Fibroblast of the conjunctiva (primary cell): ENCODE measurements around the gene ZNF260.

Source experiments
- DNase-seq: peaks from one replicate; pipeline ENCODE4 v3.0.0-alpha.2; 2010; ENCODE audit warnings: low read depth

The ZNF260 gene

DNA sequence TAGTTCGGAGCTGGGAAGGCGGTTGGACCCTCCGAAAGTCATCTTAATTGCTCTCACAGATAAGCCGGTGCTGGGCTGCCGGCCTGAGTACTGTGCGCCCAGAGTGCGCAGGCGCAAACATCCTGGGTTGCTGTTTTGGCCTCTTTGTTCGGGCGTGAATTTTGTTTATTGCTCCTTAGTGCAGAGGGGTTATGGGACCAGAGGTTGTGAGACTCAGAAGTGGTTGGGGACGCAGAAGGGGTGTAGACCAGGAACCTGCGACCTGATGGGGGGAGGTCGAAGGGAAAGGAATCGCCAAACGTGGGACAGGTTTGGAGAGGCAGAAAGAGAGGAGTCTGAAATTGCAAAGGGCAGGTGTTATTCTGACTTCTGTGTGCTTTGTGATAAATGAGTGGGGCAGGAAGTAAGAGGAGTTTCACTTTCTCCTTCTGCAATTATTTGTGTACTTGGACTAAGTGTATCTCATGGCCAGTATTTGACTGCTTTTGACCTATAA is 38.1 kb downstream of the ZNF260 start:
- DNase-seq: peak; percentile 91

DNA sequence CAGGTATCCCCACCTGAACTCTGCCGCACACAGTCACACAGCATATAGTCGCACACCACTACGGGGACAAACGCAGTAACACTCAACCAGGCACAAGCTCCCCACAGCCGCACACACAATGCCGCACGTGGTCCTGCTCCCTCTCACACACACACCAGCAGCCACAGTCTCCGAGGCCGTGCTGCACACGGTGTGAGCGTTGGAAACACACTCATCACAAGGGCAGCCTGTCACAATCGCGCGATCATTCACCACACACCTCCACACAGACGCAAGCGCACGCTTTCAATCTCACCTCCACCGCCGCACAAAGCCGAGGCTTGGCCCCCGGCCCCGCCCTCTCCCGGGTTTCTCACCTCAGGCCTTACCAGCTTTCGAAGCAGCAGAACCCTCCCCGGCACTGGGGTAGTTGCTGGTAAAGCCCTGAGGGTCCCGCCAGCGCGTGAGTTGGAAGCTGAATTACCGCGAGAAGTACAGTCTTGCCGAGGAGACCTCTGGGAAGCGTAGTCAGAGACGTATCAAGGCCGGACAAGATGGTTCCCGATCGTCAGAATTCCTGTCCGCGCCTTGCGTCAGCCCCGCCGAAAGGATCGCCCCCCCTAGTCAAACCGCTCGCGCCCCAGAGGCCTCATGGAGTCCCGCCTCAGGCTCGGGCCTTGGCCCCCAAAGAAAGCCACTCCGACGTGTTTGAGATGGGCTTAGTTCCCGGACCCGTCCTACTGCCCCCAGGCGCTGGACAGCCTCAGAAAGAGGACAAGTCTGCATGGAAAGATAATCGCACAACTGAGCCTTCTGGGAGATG is 38.8 kb downstream of the ZNF260 start, which contains the start of gene ZNF566:
TSS of gene ZNF566 (minus strand) at position 444 of the 802 bp plus-strand sequence. CDS start 13,004 bp downstream, outside the sequence.
- peak; percentile 94 for DNase-seq

- DNase-seq: no peak
Observed at GRCh38 chr19:36488846-36489117, 39.3 kb downstream of the ZNF260 start.

DNA sequence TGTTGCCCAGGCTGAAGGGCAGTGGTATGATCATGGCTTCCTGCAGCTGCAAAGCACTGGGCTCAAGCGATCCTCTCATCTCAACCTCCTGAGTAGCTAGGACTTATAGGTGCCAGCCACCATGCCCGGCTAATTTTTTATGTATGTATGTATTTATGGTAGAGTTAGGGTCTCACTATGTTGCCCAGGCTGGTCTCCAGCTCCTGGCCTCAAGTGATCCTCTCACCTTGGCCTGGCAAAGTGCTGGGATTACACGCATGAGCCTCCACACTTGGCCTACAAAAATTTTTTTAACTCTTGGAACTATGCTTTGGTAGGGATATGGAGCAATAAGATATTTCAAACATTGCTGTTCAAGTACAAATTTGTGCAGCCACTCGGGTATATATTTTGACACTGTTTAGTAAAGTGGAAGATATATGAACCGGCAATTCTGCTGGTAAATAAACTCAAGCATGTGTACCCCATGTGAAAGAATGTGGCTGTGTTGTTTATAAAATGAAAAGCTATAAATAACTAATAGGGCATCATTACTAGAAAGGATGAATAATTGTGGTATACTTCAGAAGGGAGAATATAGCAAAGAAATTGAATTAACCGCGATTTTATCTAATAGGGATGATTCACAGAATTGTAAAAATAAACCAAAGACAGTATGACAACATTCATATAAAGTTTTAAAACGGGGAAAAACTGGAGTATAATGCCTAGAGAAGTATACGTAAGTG is 39.8 kb downstream of the ZNF260 start:
- no peak for DNase-seq

GRCh38 chr19:36483653-36484052 is 44.4 kb downstream of the ZNF260 start:
- no peak for DNase-seq

- no peak for DNase-seq
Observed at GRCh38 chr19:36482876-36483275, 45.2 kb downstream of the ZNF260 start.
